GM19372 (cell line): Measurements from ENCODE around the gene MCF2L.
"Not testable (repeated sequence)": the region's sequence is repeated elsewhere in the genome, so short reads cannot be mapped to it uniquely, and the experiment has no call there.

Experiments used
- ATAC-seq: cut with Tn5 transposase; IDR thresholded peaks from one replicate; pipeline ENCODE4 v1.9.1; 2021; ENCODE audit warnings: mild to moderate bottlenecking, low read depth, moderate library complexity; ENCODE audit not compliant: unreplicated experiment

The MCF2L gene

DNA sequence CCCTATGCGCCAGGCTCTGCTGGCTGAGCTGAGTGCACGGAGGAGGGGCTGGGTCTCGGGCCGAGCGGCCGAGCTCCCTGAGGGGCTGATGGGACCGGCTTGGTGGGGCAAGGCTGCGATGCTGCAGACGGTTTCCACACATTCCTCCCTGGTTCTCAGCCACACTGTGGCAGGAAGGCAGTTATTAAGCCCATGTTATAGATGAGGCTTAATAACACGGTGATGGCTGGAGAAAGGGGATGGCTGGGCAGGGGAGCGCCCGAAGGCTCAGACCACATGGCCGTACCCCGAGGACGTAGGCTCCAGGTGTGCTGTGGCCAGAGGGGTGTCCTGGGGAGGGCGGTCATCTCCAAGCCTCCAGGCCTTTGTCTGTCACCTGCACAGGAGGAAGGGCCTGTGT is 58.6 kb downstream of the MCF2L start:
- ATAC-seq: no peak

DNA sequence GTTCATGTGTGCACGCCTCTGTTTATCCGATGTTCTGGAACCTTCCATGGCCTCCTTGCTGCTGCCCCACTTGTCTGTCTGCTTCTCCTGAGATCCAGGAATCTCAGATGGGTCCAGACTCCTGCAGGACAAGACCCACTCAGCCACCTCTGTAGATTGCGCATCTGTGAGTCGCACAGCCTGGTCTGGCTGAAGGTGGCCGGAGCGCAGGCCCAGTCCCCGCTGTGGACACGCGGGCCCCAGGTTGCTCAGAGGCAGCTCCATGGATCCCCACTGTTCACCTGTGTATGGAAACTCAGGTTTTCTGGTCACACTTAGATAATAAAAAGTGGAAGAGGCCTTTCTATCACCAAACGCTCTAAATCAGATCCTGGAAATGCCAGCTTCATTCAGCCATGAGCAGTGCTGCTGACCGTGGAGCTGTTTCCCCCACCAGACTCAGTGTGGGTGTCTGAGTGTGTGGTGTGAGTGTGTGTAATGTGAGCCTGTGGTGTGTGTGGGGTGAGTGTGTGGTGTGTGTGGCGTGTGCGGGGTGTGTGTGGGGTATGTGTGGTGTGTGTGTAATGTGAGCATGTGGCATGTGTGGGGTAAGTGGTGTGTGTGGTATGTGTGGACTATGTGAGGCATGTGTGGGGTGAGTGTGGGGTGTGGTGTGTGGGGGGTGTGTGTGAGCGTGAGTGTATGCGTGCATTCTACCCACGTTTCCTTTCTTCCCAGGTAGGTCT is 59.5 kb downstream of the MCF2L start:
- ATAC-seq: no peak

DNA sequence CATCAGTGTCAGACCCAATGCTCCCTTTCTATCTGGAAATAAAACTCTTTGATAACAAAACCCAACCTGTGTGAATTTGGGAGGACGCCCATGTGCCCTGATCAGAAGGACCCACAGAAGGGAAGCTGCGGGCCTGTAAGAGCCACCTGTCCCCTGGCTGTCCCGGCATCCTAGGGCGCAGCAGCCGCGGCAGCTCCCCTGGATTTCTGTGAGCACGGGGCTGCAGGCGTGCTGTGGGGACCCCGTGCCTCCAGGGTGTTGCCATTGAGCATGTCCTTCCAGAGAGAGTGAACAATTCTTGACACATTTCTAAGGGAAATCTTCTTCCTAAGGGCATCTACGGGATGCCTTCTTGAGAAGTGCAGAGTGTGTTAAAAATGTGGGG is 60.0 kb downstream of the MCF2L start:
- ATAC-seq: no peak

DNA sequence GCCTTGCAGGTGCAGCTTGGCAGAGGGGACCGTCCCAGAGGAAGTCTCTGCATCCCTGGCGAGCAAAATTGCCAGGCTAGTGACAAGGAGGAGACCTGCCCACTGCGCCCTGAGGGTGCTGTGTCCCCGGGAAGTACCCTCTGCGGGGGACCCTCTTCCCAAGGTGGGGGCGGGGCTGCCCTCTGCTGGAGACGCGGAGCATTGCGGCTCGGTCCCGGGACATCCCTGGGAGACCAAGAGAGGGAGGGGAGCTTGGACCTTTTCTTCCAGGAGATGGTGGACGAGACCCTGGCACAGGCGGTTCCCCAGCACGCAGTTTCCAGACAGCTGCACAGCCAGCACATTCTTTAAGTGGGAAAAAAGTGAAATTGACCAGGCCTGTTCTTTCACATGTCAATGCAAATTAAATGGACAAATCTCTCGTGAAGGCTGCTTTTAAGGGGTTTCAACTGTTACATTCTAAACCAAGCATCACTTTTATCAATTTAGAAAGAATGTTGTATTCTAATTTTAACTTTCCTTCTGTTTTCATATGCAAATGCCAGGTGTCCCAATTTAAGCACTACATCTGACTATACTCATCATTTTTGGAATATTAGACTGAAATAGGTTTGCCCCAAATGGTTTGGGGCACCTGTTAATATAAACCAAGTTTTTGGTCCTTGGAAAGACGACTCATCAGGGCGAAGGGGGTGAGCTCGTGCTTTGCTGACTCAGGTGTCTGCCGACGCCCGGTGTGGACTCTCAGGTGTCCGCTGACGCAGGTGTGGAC is 60.7 kb downstream of the MCF2L start:
- no peak for ATAC-seq

DNA sequence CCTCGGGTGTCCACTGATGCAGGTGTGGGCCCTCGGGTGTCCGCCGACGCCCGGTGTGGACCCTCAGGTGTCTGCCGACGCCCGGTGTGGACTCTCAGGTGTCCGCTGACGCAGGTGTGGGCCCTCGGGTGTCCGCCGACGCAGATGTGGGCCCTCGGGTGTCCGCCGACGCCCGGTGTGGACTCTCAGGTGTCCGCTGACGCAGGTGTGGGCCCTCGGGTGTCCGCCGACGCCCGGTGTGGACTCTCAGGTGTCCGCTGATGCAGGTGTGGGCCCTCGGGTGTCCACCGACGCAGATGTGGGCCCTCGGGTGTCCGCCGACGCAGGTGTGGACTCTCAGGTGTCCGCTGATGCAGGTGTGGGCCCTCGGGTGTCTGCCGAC is 61.2 kb downstream of the MCF2L start:
- not testable (repeated sequence) for ATAC-seq

DNA sequence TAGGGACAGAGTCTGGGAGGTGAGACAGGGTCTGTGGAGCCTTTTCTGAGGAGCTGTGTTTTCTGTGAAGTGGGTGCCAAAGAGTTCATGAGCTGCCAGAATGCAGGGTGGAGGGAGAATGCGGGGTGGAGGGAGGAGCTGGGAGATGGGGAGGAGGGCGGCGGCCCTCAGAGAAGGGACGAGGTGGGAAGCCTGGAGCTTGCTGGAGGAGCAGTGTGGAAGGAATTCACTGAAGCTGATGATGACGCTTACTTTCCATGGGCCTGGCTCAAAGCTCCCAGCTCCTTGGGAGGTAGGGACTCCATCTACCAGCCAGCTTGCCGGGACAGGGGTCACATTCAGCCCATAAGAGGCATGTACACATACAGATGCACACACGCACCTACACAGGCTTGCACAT is 62.5 kb downstream of the MCF2L start:
- ATAC-seq: no peak

DNA sequence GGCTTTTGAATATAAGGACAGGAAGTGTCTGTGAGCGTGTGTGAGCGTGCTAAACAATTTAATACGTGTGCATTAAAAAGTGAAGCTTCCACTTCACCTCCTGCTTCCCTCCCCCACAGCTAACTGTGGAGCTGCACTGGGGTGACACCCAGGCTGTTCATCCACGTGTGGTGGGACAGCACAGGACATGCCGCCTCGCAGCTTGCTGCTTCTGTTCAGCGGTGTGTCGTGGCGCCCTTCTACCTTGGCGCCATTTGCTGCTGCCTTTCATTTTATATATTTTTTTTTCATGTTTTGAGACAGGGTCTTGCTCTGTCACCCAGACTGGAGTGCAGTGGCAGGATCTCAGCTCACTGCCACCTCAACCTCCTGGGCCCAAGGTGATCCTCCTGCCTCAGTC is 63.3 kb downstream of the MCF2L start:
- ATAC-seq: no peak

DNA sequence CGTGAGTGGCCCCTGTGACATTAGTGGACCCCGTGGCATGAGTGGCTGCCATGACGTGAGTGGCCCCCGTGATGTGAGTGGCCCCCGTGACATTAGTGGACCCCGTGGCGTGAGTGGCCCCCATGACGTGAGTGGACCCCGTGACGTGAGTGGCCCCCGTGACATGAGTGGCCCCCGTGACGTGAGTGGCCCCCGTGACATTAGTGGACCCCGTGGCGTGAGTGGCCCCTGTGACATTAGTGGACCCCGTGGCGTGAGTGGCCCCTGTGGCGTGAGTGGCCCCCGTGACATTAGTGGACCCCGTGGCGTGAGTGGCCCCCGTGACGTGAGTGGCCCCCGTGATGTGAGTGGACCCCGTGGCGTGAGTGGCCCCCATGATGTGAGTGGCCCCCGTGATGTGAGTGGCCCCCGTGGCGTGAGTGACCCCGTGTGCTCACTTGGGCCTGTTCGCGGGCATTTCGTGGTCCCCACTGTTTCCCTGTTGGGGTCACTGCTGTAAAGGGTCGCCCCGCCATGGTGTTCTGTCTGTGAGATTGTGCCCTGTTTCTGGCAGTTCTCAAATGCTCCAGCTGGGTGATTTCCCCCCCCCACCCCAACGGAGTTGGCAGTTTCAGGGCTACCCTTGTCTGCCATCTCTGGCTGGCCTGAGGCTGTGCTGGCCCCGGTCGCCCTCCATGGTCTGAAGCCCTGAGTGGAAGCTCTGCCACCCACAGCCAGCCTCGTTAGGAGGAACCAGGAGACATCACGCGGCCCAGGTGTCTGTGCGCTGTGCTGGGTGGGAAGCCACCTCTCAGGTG is 64.2 kb downstream of the MCF2L start:
- no peak for ATAC-seq

DNA sequence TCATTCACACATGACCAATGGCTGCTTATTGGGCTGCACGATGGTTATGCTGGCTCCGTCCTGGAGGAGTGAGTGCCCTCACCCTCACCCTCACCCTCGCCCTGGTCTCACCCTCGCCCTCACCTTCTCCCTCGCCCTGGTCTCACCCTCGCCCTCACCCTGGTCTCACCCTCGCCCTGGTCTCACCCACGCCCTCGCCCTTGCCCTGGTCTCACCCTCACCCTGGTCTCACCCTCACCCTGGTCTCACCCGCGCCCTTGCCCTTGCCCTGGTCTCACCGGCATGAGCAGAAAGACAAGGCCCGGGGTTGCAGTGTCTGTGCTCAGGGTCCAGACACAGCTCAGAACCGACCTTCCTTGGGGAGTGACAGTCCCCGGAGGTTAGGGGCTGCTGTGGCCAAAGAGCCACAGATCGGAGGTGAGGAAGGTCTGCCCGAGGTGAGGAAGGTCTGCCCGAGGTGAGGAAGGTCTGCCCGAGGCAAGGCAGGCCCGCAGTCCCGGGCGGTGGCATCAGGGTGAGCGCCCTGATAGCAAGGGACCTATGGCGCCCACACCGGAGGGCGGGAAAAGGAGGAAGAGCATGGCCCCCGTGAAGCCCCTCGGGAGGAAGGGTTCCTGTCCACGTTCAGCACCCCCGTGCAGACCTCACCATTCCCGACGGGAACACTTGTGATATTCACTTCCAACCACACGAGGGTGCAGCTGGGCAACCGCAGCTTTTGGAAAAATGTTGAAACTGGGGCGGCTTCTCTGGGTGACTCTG is 65.6 kb downstream of the MCF2L start:
- no peak for ATAC-seq

DNA sequence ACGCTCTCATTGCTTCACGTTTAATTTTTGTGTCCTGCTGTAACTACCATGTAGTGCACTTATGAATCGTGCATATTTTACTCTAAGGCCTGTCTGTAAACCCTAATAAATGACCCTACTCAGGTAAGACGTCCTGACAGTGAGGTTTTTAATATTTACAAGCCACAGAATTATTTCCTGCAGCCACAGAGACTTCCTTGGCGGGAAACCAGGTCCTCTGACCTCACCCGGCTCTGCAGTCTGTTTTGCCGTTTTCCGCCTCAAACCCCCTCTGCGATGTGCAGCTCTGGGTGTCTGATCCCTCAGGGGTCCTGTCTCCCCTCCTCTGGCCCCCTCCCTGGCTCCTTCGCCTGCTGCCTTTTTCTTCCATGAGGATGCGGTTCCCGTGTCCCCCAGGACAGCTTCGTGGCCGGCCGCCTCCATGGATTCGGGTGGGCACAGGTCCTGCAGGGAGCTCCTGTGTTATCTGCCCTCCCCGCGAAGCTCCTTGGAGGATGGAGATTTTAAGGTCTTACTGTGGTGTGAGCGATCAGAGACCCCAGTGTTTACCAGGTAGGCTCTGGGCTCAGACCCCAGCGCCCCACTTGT is 66.3 kb downstream of the MCF2L start:
- no peak for ATAC-seq

DNA sequence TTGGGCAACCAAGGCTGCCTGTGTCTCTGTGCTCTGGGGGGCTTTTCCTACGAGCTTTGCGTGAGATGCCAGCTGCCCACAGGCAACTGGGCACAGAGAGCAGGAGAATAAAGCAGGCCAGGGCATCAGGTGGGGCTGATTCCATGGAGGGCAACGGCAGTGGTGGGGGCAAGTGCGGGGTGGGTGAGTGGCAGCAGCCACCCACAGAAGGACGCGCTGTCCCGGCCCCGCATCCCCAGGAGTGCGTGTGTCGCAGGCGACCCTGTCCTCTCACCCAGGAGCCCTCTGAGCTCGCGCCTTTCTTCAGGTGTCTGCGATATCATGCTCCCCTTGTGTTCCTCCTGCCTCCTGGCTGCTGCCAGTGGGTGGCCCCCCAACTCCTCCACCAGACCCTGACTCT is 67.4 kb downstream of the MCF2L start:
- no peak for ATAC-seq

DNA sequence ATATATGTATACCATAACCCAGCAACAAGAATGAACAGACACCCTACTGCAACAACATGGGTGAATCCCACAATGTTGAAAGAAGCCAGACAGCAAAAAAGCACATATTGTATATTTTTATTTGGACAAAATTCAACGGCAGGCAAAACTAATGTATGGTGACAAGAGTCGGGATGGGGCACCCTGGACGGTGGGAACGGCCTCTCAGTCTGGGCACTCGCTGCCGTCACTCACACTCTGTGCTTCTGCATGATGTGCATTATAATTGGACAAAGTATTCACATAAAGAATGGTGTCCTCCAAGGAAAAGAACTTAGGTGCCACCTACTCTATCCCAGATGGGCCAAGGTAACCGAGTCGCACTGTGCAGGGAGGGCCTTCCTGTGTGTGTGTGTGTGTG is 71.0 kb downstream of the MCF2L start:
- no peak for ATAC-seq

DNA sequence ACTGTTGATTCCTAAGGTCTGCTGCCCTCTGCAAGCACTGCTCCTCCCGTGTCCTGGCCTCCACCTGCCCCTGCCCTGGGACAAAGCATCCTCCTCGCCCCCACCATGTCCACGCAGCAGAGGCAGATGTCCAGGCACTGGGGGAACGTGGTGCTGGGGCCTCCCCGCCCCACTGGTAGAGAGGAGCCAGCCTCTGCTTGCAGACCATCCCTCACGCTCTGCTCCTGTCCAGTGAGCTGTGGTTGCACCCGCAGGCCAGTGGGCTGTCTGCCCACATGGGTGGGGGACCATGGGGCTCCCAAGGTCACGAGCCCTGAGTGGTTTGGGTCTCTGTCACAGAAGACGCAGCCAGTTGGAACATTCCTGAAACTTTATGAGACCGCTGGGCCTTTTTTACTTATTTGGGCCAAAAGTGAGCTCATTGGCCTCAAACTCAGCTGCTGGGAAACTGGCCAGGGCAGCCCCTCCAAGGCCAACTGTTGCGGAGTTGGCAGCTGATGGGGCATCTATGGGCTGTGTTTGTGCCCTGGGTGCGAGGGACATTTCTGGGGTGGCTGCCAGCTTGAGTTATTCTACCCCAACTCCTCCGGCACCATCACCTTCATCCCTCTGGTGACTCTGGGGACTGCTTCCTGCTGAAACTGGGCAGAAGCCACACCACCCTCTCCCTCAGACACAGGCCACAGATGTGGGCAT is 71.7 kb downstream of the MCF2L start:
- ATAC-seq: no peak

DNA sequence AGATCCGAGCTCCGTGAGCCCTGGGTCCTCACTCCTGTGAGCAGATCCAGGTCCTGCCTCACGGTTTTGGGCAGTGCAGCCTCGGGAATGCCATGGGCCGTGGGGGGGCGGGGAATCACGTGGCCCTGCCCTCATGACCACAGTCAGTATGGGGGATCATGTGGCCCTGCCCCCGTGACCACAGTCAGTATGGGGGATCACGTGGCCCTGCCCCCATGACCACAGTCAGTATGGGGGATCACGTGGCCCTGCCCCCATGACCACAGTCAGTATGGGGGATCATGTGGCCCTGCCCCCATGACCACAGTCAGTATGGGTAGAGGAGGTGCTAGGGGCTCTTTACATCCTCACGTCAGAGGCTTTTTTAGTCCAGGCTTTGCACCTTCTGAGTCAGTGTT is 72.3 kb downstream of the MCF2L start:
- no peak for ATAC-seq

DNA sequence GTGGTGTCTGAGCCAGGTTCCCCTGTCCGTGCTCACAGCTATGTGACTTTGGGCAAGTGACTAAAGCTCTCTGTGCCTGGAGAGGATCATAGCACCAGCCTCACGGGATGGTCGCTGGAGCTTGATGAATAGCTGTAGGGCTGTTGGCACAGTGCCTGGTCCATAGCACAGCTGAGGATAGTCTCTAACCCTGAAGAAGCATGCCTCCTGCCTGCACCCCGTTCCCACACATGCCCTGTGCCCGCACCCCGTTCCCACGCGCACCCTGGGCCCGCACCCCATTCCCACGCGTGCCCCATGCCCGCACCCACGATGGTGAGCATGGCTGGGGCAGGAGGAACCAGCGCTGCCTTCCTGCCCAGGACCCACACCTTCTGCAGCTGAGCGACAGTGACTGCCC is 72.9 kb downstream of the MCF2L start:
- ATAC-seq: no peak

DNA sequence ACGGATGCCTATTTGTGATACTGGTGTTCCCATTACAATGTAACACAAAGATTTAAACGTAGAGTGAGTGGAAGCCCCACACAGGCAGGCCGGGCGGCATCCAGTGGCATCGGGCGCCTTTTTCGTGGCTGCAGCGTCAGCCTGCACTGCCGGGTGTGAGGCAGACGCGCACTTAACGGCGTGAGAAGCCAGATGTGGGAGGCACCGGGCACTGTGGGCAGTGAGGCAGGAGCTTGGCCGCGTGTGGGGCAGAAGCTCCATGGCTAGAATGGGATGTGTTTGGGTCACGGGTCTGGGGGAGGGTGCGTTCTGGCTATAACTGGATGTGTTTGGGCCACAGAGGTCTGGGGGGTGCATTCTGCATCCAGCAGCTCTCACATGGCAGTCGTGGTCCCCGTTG is 73.4 kb downstream of the MCF2L start:
- ATAC-seq: no peak

DNA sequence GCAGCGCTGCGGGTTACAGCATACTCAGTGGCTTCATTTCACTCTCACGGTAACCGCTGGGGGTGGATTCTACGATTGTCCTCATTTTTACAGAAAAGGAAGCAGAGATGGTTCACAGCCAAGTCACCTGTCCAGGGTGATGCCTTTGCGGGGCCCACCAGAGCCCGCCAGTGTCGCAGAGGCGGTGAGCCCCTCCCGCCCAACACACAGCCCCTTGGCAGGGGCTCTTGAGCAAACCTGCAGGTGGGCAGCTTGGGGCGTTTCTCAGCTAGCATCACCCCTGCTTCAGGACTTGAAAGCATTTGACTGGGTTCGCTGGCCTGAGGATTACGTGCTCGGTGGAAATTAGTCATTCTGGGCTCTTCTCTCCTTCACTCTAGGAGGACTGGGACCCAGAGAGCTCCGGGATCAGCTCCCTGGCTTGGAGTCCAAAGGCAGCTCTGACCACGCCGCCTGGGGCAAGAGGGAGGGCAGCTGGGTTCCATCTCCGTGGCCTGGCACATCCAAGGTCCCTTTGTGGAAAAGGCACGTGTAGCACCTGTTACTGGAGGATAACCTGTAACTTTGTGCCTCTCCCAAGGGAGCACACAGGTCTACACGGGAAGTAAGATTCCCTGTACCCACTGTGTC is 74.1 kb downstream of the MCF2L start:
- ATAC-seq: no peak

DNA sequence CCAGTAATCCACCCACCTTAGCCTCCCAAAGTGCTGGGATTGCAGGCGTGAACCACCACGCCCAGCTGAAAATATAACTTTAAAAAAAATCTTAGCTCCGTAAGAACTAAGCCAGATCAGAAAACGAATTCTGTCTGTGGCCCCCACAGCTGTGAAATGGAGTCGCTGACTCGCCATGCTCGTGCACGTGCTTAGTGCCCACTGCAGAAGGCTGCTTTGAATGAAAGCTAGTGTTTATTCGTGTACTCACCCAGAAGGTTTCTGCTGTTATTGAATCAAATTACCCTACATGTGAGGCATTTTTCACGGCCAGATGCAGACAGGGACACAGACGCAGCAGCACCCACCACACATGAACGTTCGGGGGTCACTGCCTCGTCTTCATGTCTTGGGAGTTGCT is 74.9 kb downstream of the MCF2L start:
- no peak for ATAC-seq

DNA sequence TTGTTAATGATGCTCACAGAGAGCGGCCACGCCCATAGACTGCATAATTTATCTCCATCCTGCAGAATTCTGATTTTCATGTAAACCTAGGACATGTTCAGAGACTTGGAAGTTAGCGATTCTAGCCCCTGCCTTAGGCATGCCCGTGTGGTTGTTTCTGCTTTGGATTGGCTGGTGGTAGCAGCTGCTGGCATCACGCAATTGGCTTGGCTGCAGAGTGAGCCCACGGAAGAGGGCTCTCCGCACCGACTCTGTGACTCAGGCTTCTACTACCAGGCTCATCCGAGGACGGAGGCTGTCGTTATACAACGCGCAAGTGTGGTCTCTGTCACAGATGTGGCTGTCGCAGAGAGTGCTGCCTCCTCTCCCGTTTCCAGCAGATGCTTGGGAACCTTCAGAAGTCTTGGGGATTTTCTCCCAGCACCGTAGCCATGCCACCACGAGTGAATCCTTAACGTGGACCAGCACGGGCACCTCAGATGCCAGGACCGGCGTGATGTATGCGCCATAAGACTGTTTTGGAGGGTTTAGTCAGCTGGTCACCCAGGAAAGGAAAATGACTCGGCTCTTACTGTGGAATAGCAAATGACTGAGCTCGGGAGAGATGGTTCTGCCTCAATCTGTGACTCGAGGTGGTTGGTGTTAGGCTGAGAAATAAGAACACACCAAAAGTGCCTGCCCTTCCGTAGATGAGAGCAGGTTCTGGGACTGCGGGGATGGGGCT is 75.5 kb downstream of the MCF2L start:
- ATAC-seq: no peak
